Ectodermal cell (in vitro differentiated cells): Measurements from ENCODE around the gene POGZ.

Experiments used
- H3K27ac ChIP-seq: 2 replicates; pipeline ENCODE4 v1.7.0; 2013; ENCODE audit warnings: mild to moderate bottlenecking, low read depth, low read length; ENCODE audit not compliant: insufficient read depth, poor library complexity, severe bottlenecking
- H3K27me3 ChIP-seq: 2 replicates; pipeline ENCODE4 v1.7.0; 2013; ENCODE audit warnings: mild to moderate bottlenecking, low read length; ENCODE audit not compliant: insufficient read depth, control insufficient read depth, poor library complexity, severe bottlenecking
- H3K36me3 ChIP-seq: one replicate; pipeline ENCODE4 v1.7.0; 2013; ENCODE audit warnings: low read length; ENCODE audit not compliant: control insufficient read depth, insufficient read depth
- H3K4me1 ChIP-seq: one replicate; pipeline ENCODE4 v1.7.0; 2013; ENCODE audit warnings: low read length; ENCODE audit not compliant: control insufficient read depth, insufficient read depth
- H3K4me3 ChIP-seq: 2 replicates; pipeline ENCODE4 v1.7.0; 2013; ENCODE audit warnings: low read depth, low read length, control low read depth; ENCODE audit not compliant: insufficient read depth
- H3K9me3 ChIP-seq: 2 replicates; pipeline ENCODE4 v1.7.0; 2013; ENCODE audit warnings: mild to moderate bottlenecking, low read length, moderate library complexity; ENCODE audit not compliant: control insufficient read depth
- WGBS, 2 experiments: methylation state at CpG; one replicate each; pipeline ENCODE4 v1.1.7; 2013; ENCODE audit warnings: missing lambda C conversion rate in 2 of 2; 5-methylcytosine and 5-hydroxymethylcytosine counted together

The POGZ gene

DNA sequence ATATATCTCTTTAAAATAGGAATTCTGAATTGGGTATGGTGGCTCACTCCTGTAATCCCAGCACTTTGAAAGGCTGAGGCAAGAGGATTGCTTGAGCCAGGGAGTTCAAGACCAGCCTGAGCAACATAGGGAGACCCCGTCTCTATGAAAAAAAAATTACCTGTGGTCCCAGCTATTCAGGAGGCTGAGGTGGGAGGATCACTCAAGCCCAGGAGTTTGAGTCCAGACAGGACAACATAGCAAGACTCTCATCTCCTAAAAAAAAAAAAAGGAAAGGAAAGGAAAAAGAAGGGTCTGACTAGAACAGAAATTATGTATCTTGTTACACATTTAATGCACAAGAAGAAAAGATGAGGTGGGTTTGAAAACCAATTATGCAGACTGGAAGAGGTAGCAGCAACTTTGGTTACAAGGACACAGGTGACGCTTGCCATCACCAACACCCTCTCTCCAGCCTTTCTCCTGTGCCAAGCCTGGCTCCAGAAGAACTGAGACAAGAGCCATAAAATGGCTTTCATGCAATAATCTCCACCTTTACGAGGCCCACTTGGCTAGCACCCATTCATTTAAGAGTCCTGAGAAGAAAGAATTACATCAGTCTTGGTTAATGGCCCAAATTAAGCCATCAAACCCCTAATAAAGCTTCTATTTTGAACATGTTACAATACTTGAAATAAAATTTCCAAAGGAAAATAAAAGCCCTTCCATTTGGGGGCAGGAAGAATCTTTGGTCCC is 82.0 kb downstream of the POGZ start:
- Histone ChIP-seq H3K4me1 (peaks cover 12% of the 10 kb centered on the region), H3K4me3 (no peak overlapping the region), H3K27me3 (no peaks in the 10 kb centered on the region), H3K36me3 (no peaks in the 10 kb centered on the region), H3K27ac (no peak overlapping the region), H3K9me3 (no peaks in the 10 kb centered on the region)
- 92 to 93% methylated on average over 3 of the region's 3 CpGs for WGBS, 2 experiments

- Histone ChIP-seq H3K27ac (no peak overlapping the region), H3K36me3 (no peaks in the 10 kb centered on the region), H3K4me3 (no peak overlapping the region), H3K4me1 (peaks cover 24% of the 10 kb centered on the region), H3K9me3 (no peaks in the 10 kb centered on the region), H3K27me3 (no peaks in the 10 kb centered on the region)
- 93 to 96% methylated on average over 14 of the region's 14 CpGs for WGBS, 2 experiments
These were observed 86.1 kb downstream of the POGZ start for GRCh38 chr1:151373196-151373595.

GRCh38 chr1:151372058-151372934 is 87.0 kb downstream of the POGZ start, which contains the start of gene SELENBP1:
TSS of gene SELENBP1 (minus strand) at chr1:151372705. CDS start at chr1:151372641, 64 bp downstream.
- Histone ChIP-seq H3K27ac (peak within 1 kb of the TSS; percentile 78), H3K4me1 (peaks cover 24% of the 10 kb centered on the region), H3K36me3 (no peaks in the 10 kb centered on the region), H3K4me3 (peak within 1 kb of the TSS; percentile 40), H3K27me3 (no peaks in the 10 kb centered on the region), H3K9me3 (no peaks in the 10 kb centered on the region)
- 22 to 25% methylated on average over 10 to 11 of the region's 11 CpGs for WGBS, 2 experiments

DNA sequence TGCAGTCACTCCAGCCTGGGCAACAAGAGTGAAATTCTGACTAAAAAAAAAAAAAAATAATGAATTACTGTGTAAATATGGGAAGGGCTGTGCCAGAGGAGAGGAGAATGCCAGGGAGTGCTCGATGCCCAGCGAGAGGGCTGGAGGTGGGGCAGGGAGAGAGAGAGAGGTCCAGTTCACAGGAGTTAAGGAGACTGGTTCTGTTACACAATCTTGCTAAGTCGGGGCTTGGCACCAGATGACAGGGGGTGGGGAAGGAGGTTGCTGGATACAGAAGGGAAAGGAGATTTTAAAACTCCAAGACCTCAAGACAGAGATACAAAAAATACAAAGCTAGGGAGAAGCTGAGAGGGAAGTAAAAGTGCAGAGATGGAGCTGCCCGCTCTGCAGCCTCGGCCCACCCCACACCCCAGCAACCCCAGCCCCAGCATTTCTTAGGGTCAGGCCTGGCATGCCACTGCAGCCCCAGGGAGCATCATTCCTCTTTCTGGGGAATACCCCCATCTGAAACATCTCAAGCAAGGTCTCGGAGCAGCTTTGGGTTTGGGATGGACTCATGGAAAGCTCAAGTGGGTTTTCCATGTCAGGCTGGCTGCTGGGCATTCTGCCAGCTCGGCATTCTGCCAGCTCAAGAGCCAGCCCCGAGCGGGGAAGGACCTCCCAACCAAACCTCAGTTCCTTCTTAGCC is 87.8 kb downstream of the POGZ start:
- H3K27ac ChIP-seq, result no peak overlapping the region

DNA sequence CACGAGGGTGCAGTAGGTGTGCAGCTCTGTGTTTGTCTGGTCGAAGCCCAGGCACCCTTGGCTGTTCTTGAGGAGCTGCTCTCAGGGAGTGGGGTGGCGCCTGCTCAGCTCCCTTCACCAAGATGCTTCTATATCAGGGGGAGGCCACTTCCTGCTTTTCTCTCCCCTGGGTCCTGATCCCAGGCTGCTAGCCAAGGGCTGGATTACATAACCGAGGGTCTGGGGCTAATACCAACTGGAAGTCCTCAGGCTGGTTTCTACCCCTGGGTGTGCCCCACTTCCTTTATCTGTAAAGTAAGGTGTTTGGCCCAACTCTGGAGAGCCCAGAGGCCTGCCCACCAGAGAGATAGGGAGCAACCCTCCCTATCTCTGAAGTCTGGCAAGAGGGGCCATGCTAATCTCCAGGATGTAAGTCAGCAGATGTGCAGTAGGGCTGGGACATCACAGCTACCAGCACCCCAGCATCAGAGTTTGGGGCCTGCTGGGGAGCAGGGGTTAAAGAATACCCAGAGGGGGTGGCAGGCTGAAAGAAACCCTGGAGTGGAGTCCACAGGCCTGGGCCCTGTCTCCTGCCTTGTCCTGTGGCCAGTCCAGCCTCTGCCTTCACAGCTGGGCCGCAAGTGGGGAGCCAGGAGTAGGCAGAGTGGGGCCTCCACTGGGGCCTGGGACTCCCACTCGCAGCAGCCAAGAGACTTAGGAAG is 88.9 kb downstream of the POGZ start:
- Histone ChIP-seq H3K9me3 (no peaks in the 10 kb centered on the region), H3K27ac (no peak overlapping the region), H3K4me3 (no peak overlapping the region), H3K36me3 (peaks cover 4% of the 10 kb centered on the region), H3K27me3 (no peaks in the 10 kb centered on the region), H3K4me1 (peaks cover 24% of the 10 kb centered on the region)
- 94 to 96% methylated on average over 6 of the region's 6 CpGs for WGBS, 2 experiments

More for the DNA sequence above, 87.8 kb downstream of the POGZ start:
- Histone ChIP-seq H3K27me3 (no peaks in the 10 kb centered on the region), H3K4me3 (no peak overlapping the region), H3K9me3 (no peaks in the 10 kb centered on the region), H3K36me3 (no peaks in the 10 kb centered on the region), H3K4me1 (peaks cover 24% of the 10 kb centered on the region)
- WGBS, 2 experiments, result 85 to 91% methylated on average over 9 of the region's 9 CpGs

DNA sequence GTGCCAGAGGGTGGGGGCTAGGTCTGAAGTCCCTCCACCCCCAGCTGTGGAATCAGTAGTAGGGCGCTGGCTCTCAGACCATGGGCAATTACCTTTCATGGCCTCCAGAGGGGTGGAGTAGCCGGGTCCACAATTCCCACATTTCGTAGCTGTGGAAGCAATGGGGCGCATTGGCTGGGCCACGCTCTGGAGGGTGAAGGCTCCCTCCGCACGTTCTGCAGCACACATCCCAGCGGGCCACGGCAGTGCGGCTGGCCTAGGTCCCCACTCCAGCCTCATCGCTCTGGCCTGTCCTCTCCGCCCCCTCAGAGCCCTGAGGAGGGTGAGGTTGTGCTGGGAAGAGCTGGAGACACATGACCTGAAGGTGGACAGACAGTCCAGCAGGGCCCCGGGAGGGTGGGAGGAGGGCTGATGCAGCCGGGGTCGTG is 89.7 kb downstream of the POGZ start:
- WGBS, 2 experiments, result 91 to 93% methylated on average over 15 of the region's 15 CpGs
- Histone ChIP-seq H3K27ac (no peak overlapping the region), H3K4me3 (no peak overlapping the region), H3K36me3 (peaks cover 9% of the 10 kb centered on the region), H3K27me3 (no peaks in the 10 kb centered on the region), H3K4me1 (peaks cover 24% of the 10 kb centered on the region), H3K9me3 (no peaks in the 10 kb centered on the region)

DNA sequence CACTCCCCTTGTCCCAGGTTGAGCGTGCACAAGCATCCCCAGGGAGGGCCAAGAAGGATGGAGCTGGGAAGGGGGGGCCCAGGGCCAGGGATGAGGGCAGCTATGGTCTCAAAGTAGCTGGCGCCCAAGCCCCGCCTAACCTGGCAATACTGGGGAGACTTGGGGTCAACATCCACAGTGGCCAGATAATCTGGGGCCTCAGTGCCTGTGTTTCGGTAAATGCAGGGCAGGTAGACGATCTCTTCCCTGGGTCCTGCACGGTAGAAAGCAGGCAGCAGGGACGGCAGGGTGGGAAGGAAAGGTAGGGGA is 90.0 kb downstream of the POGZ start:
- Histone ChIP-seq H3K36me3 (peaks cover 13% of the 10 kb centered on the region), H3K9me3 (no peaks in the 10 kb centered on the region), H3K4me1 (peaks cover 24% of the 10 kb centered on the region), H3K4me3 (no peak overlapping the region), H3K27me3 (no peaks in the 10 kb centered on the region), H3K27ac (no peak overlapping the region)
- 94 to 95% methylated on average over 7 of the region's 7 CpGs for WGBS, 2 experiments

DNA sequence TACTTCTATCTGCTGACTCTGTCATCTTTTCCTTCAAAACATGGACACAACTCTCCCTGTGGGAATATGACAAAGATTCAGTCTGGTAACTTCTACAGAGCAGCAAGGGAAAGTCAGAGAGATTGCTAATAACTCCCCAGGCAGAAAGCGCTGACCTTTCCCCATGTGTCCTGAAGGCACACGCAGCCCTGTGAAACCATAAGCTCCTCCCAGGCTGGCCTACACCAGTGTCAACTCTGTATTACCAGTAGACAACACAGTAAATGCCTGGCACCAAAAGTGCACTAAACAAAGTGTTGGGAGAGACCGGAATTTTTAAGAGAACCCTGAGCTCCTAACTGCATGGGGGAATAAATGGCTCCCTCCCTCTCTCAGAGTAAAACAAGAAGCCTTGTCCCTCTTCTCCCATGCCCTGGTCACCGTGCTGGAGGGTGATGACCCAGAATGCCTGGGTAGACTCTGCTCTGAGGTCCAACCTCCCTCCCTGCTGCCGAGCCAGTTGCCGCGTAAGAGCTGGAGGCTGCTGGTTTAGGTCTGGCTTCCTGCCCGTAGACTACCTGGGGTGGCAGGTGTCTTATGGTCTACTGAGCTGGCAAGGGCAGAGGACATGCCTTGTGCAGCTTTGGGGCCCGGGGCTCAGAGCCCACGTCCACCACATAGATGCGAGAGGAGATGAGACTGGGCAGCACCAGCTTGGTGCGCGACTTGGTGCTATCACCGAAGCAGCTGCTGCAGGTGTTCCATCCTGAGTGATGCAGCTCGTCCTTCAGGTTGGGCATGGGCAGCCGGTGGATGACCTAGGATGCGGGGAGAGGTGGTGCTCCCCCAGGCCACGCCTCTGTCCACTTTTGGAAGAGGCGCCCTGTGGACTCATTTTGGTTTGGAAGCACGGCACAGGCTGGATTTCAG is 90.6 kb downstream of the POGZ start:
- 92 to 93% methylated on average over 20 of the region's 20 CpGs for WGBS, 2 experiments
- no peaks in the 10 kb centered on the region for H3K27me3 ChIP-seq
- H3K4me1 ChIP-seq, result peaks cover 20% of the 10 kb centered on the region
- no peaks in the 10 kb centered on the region for H3K9me3 ChIP-seq
- H3K27ac ChIP-seq, result no peak overlapping the region
- no peak overlapping the region for H3K4me3 ChIP-seq
- H3K36me3 ChIP-seq, result peaks cover 19% of the 10 kb centered on the region
